ENCODE measurements around the gene EGLN3.

EGLN3 gene

GRCh38 chr14:33959692-33960151 lies 8.8 kb upstream of the EGLN3 start:
- no peak for DNase-seq

GRCh38 chr14:33958605-33959226 lies 7.8 kb upstream of the EGLN3 start:
- DNase-seq = no peak

GRCh38 chr14:33957993-33958392 lies 7.1 kb upstream of the EGLN3 start:
- DNase-seq = no peak

GRCh38 chr14:33957299-33957698 lies 6.4 kb upstream of the EGLN3 start:
- DNase-seq = no peak

- no peak for DNase-seq
Observed at GRCh38 chr14:33956640-33957039, 5.8 kb upstream of the EGLN3 start.

- DNase-seq = no peak
Observed at GRCh38 chr14:33954016-33954598, 3.2 kb upstream of the EGLN3 start.

- no peak for DNase-seq
Observed at GRCh38 chr14:33952541-33952940, 1.7 kb upstream of the EGLN3 start.

GRCh38 chr14:33951183-33951840 lies 438 bp upstream of the EGLN3 start:
- DNase-seq = no peak

GRCh38 chr14:33949411-33949893 lies 1.4 kb downstream of the EGLN3 start:
- peak; percentile 98 for DNase-seq

- peak; percentile 98 for DNase-seq
Observed at GRCh38 chr14:33948869-33949408, 1.9 kb downstream of the EGLN3 start.

GRCh38 chr14:33948145-33948868 lies 2.6 kb downstream of the EGLN3 start:
- peak; percentile 95 for DNase-seq

GRCh38 chr14:33946679-33947476 lies 4.0 kb downstream of the EGLN3 start:
- peak; percentile 97 for DNase-seq

- peak; percentile 76 for DNase-seq
Observed at GRCh38 chr14:33945210-33946088, 5.4 kb downstream of the EGLN3 start.

GRCh38 chr14:33943096-33943883 lies 7.6 kb downstream of the EGLN3 start:
- peak; percentile 100 for DNase-seq

GRCh38 chr14:33941718-33942117 lies 9.2 kb downstream of the EGLN3 start:
- no peak for DNase-seq

GRCh38 chr14:33940561-33941011 lies 10.3 kb downstream of the EGLN3 start:
- no peak for DNase-seq

- peak; percentile 100 for DNase-seq
Observed at GRCh38 chr14:33938131-33938949, 12.5 kb downstream of the EGLN3 start.

GRCh38 chr14:33936391-33936790 lies 14.5 kb downstream of the EGLN3 start:
- DNase-seq = no peak

GRCh38 chr14:33934938-33935337 lies 15.9 kb downstream of the EGLN3 start:
- no peak for DNase-seq
